WTC11 (cell line): ENCODE measurements around the gene EEF1AKMT3. TPM values are rescaled to one million over a fixed set of nuclear protein-coding genes. Genes with fewer than 3 reads are reported as not detected.
"Not testable (repeated sequence)": the region's sequence is repeated elsewhere in the genome, so short reads cannot be mapped to it uniquely, and the experiment has no call there.

Source experiments
- ATAC-seq: fragments of 200-7000 bp; cut with Tn5 transposase; 2 replicates; pipeline ENCODE4 v1.10.0; 2021; ENCODE audit warnings: mild to moderate bottlenecking, moderate library complexity
- CTCF ChIA-PET: fragments of 300-600 bp; sonication (Branson Sonifier 250); formaldehyde crosslinking; loops from one replicate; lab custom pipeline; 2021; ENCODE audit warnings: antibody characterized with exemption; lab: Charles Lee
- POLR2A ChIA-PET: fragments of 350-600 bp; sonication (Branson Sonifier 250); formaldehyde crosslinking; loops from one replicate; lab custom pipeline; 2021; ENCODE audit warnings: antibody characterized with exemption; lab: Charles Lee
- DNase-seq: peaks from one replicate; pipeline ENCODE4 v3.0.0; 2021; ENCODE audit warnings: low spot score
- H3K27ac Mint-ChIP-seq: 2 replicates; pipeline ENCODE4 v1.8.0; 2021; ENCODE audit warnings: mixed read lengths
- H3K27me3 Mint-ChIP-seq: 2 replicates; pipeline ENCODE4 v1.8.0; 2021; ENCODE audit warnings: low read depth, mild to moderate bottlenecking, moderate library complexity, mixed read lengths
- H3K36me3 Mint-ChIP-seq: 2 replicates; pipeline ENCODE4 v1.8.0; 2021; ENCODE audit warnings: mixed read lengths
- H3K4me1 Mint-ChIP-seq: 2 replicates; pipeline ENCODE4 v1.8.0; 2022; ENCODE audit warnings: mixed read lengths
- H3K4me3 Mint-ChIP-seq: 2 replicates; pipeline ENCODE4 v1.8.0; 2021; ENCODE audit warnings: mild to moderate bottlenecking, moderate library complexity, mixed read lengths
- H3K9me3 Mint-ChIP-seq: 2 replicates; pipeline ENCODE4 v1.8.0; 2021; ENCODE audit warnings: mixed read lengths
- ATF1 ChIP-seq: sonication (generic); formaldehyde crosslinking; IDR thresholded peaks from 2 replicates; pipeline ENCODE4 v1.8.1; 2023; ENCODE audit warnings: mild to moderate bottlenecking, moderate library complexity, missing genetic modification reagents
- EMX1 ChIP-seq: fragments of 250-450 bp; sonication (Bioruptor Pico); IDR thresholded peaks from 2 replicates; pipeline ENCODE4 v1.8.0; 2021; ENCODE audit warnings: mild to moderate bottlenecking
- ESRRA ChIP-seq: sonication (generic); formaldehyde crosslinking; IDR thresholded peaks from 2 replicates; pipeline ENCODE4 v1.8.1; 2022; ENCODE audit warnings: mild to moderate bottlenecking, missing genetic modification reagents, borderline replicate concordance
- FOXP1 ChIP-seq: sonication (generic); formaldehyde crosslinking; IDR thresholded peaks from 2 replicates; pipeline ENCODE4 v1.8.0; 2022; ENCODE audit warnings: missing genetic modification reagents, mild to moderate bottlenecking, moderate library complexity, borderline replicate concordance
- HMGXB4 ChIP-seq: sonication (generic); formaldehyde crosslinking; IDR thresholded peaks from 2 replicates; pipeline ENCODE4 v1.8.1; 2023; ENCODE audit warnings: mild to moderate bottlenecking, moderate library complexity, missing genetic modification reagents
- MLX ChIP-seq: sonication (generic); formaldehyde crosslinking; IDR thresholded peaks from 2 replicates; pipeline ENCODE4 v1.8.1; 2023; ENCODE audit warnings: mild to moderate bottlenecking, missing genetic modification reagents, moderate library complexity
- NFYB ChIP-seq: sonication (generic); formaldehyde crosslinking; conservative IDR thresholded peaks from 2 replicates; pipeline ENCODE4 v1.8.0; 2022; ENCODE audit warnings: low read depth, missing genetic modification reagents
- NR2C2 ChIP-seq: sonication (generic); formaldehyde crosslinking; IDR thresholded peaks from 2 replicates; pipeline ENCODE4 v1.8.0; 2022; ENCODE audit warnings: mild to moderate bottlenecking, missing genetic modification reagents
- PRRX2 ChIP-seq: fragments of 250-450 bp; sonication (Bioruptor Pico); IDR thresholded peaks from 2 replicates; pipeline ENCODE4 v1.8.0; 2021; ENCODE audit warnings: mild to moderate bottlenecking
- SMAD3 ChIP-seq: sonication (generic); formaldehyde crosslinking; IDR thresholded peaks from 2 replicates; pipeline ENCODE4 v1.8.0; 2022; ENCODE audit warnings: missing genetic modification reagents, mild to moderate bottlenecking, borderline replicate concordance
- SMAD4 ChIP-seq: sonication (generic); formaldehyde crosslinking; IDR thresholded peaks from 2 replicates; pipeline ENCODE4 v1.8.0; 2022; ENCODE audit warnings: mild to moderate bottlenecking, missing genetic modification reagents
- ZNF121 ChIP-seq: sonication (generic); formaldehyde crosslinking; IDR thresholded peaks from 2 replicates; pipeline ENCODE4 v1.8.0; 2023; ENCODE audit warnings: missing genetic modification reagents
- ZNF263 ChIP-seq: sonication (generic); formaldehyde crosslinking; IDR thresholded peaks from 2 replicates; pipeline ENCODE4 v1.8.1; 2022; ENCODE audit warnings: low read depth, mild to moderate bottlenecking, moderate library complexity, missing genetic modification reagents
- ZNF317 ChIP-seq: sonication (generic); formaldehyde crosslinking; IDR thresholded peaks from 2 replicates; pipeline ENCODE4 v1.8.1; 2023; ENCODE audit warnings: low read depth, mild to moderate bottlenecking, moderate library complexity, missing genetic modification reagents, borderline replicate concordance
- ZNF396 ChIP-seq: fragments of 250-450 bp; sonication (Bioruptor Pico); IDR thresholded peaks from 2 replicates; pipeline ENCODE4 v1.8.0; 2021; ENCODE audit warnings: mild to moderate bottlenecking, moderate library complexity, borderline replicate concordance
- ZNF425 ChIP-seq: fragments of 250-450 bp; sonication (Bioruptor Pico); conservative IDR thresholded peaks from 2 replicates; pipeline ENCODE4 v1.9.0; 2021; ENCODE audit warnings: mild to moderate bottlenecking
- ZSCAN18 ChIP-seq: fragments of 250-450 bp; sonication (Bioruptor Pico); IDR thresholded peaks from 2 replicates; pipeline ENCODE4 v2.1.2; 2022; ENCODE audit warnings: mild to moderate bottlenecking, moderate library complexity
- total RNA-seq: library from RNA; stranded (reverse); gene quantifications from 3 replicates; pipeline ENCODE4 v1.2.3, GENCODE V29; 2021

Gene EEF1AKMT3
- total RNA-seq, 1 experiment from 2014 or later: 3.2 TPM

- TF ChIP-seq NFYB (CRISPR knock-in tag) (no peak), ZNF317 (CRISPR knock-in tag) (no peak), ZNF396 (CRISPR knock-in tag) (no peak), NR2C2 (CRISPR knock-in tag) (no peak), HMGXB4 (no peak), ZSCAN18 (CRISPR knock-in tag) (no peak), FOXP1 (no peak), ATF1 (CRISPR knock-in tag) (no peak)
These were observed 45.0 kb downstream of the EEF1AKMT3 start (continued) for GRCh38 chr12:57817261-57817989.

- not testable (repeated sequence) for H3K27ac Mint-ChIP-seq, H3K4me1 Mint-ChIP-seq, ATAC-seq, H3K27me3 Mint-ChIP-seq, DNase-seq, H3K9me3 Mint-ChIP-seq, H3K4me3 Mint-ChIP-seq
- peaks cover 13% of the 10 kb centered on the region for H3K36me3 Mint-ChIP-seq
- ChIA-PET POLR2A (interaction anchor here (0.5 to 1.5 kb wide), 4 partner anchors 9 to 300 kb away, joined by 3 to 4 read pairs (median 3); no protein-coding TSS in a partner anchor), CTCF (interaction anchor here (0.7 to 2.2 kb wide), 7 partner anchors 15 to 234 kb away, joined by 3 to 14 read pairs (median 4); partner anchors contain the start of gene CYP27B1)
These were observed 45.5 kb downstream of the EEF1AKMT3 start for GRCh38 chr12:57817990-57818331.

GRCh38 chr12:57820119-57820518 is 47.7 kb downstream of the EEF1AKMT3 start:
- H3K27me3 Mint-ChIP-seq, ATAC-seq, H3K4me3 Mint-ChIP-seq, H3K9me3 Mint-ChIP-seq, DNase-seq, H3K4me1 Mint-ChIP-seq, CTCF ChIA-PET, H3K27ac Mint-ChIP-seq: not testable (repeated sequence)
- POLR2A ChIA-PET: interaction anchor here (1.3 kb wide), 1 partner anchor 33 kb away, joined by 3 read pairs; no protein-coding TSS in a partner anchor
- H3K36me3 Mint-ChIP-seq: peaks cover 33% of the 10 kb centered on the region

- H3K27me3 Mint-ChIP-seq, H3K27ac Mint-ChIP-seq, H3K4me3 Mint-ChIP-seq, DNase-seq, H3K4me1 Mint-ChIP-seq, H3K9me3 Mint-ChIP-seq, POLR2A ChIA-PET, CTCF ChIA-PET, ATAC-seq: not testable (repeated sequence)
- H3K36me3 Mint-ChIP-seq: peaks cover 40% of the 10 kb centered on the region
These were observed 48.6 kb downstream of the EEF1AKMT3 start for GRCh38 chr12:57821015-57821414.

- H3K4me1 Mint-ChIP-seq: no peaks in the 10 kb centered on the region
- DNase-seq: no peak
- H3K4me3 Mint-ChIP-seq: no peak overlapping the region
- no peaks in the 10 kb centered on the region for H3K9me3 Mint-ChIP-seq
- H3K27me3 Mint-ChIP-seq: no peaks in the 10 kb centered on the region
- ATAC-seq: no peak
- H3K27ac Mint-ChIP-seq: no peak overlapping the region
- CTCF ChIA-PET: no interaction called here
- peaks cover 42% of the 10 kb centered on the region for H3K36me3 Mint-ChIP-seq
- POLR2A ChIA-PET: no interaction called here
- TF ChIP-seq ZNF263 (CRISPR knock-in tag) (no peak), SMAD4 (CRISPR knock-in tag) (no peak), ZNF396 (CRISPR knock-in tag) (no peak), MLX (no peak), ZNF425 (CRISPR knock-in tag) (no peak), SMAD3 (no peak), ESRRA (CRISPR knock-in tag) (no peak), PRRX2 (CRISPR knock-in tag) (no peak), ZNF121 (no peak), EMX1 (no peak)
These were observed 49.2 kb downstream of the EEF1AKMT3 start for GRCh38 chr12:57821474-57822214.
